Superior temporal gyrus (tissue), 1 donor: ENCODE results near the gene SOCS1.

Source experiments
- DNase-seq: peaks from one replicate; pipeline ENCODE4 v3.0.0-alpha.2; 2016; ENCODE audit errors: extremely low spot score

SOCS1 gene

GRCh38 chr16:11285842-11286241, 29.8 kb upstream of the SOCS1 start:
- no peak for DNase-seq

GRCh38 chr16:11283820-11284248, 27.8 kb upstream of the SOCS1 start:
- DNase-seq: no peak

- no peak for DNase-seq
Measured at GRCh38 chr16:11280616-11281522, 24.9 kb upstream of the SOCS1 start, which contains the start of gene PRM1. PRM1 (minus strand) TSS chr16:11281330; CDS start chr16:11281238, 92 bp downstream.

GRCh38 chr16:11278681-11279628, 23.0 kb upstream of the SOCS1 start:
- no peak for DNase-seq

- no peak for DNase-seq
Measured at GRCh38 chr16:11277607-11278337, 21.8 kb upstream of the SOCS1 start.

GRCh38 chr16:11276896-11277593, 21.0 kb upstream of the SOCS1 start:
- DNase-seq: no peak

GRCh38 chr16:11276143-11276895, 20.3 kb upstream of the SOCS1 start, which contains the start of gene PRM2:
PRM2 (minus strand) TSS chr16:11276480; CDS start chr16:11276370, 110 bp downstream.
- no peak for DNase-seq

GRCh38 chr16:11274964-11275363, 19.0 kb upstream of the SOCS1 start:
- DNase-seq: no peak

- no peak for DNase-seq
Measured at GRCh38 chr16:11273721-11274324, 17.8 kb upstream of the SOCS1 start.

GRCh38 chr16:11272921-11273720, 17.1 kb upstream of the SOCS1 start, which contains the start of gene PRM3:
PRM3 (minus strand) TSS chr16:11273629; CDS start chr16:11273595, 34 bp downstream.
- DNase-seq: no peak

- DNase-seq: no peak
Measured at GRCh38 chr16:11272484-11272883, 16.5 kb upstream of the SOCS1 start.

GRCh38 chr16:11271610-11272009, 15.6 kb upstream of the SOCS1 start:
- no peak for DNase-seq

GRCh38 chr16:11270602-11271162, 14.7 kb upstream of the SOCS1 start:
- no peak for DNase-seq

- DNase-seq: no peak
Measured at GRCh38 chr16:11268921-11269375, 12.9 kb upstream of the SOCS1 start, which contains the start of gene TNP2. TNP2 (minus strand) TSS chr16:11269325; CDS start chr16:11269262, 63 bp downstream.

GRCh38 chr16:11265124-11265523, 9.1 kb upstream of the SOCS1 start:
- no peak for DNase-seq

GRCh38 chr16:11264155-11264832, 8.3 kb upstream of the SOCS1 start:
- DNase-seq: no peak

GRCh38 chr16:11263737-11264136, 7.7 kb upstream of the SOCS1 start:
- DNase-seq: no peak

- DNase-seq: no peak
Measured at GRCh38 chr16:11262915-11263314, 6.9 kb upstream of the SOCS1 start.
